Activated CD8-positive, alpha-beta memory T cell treated with anti-CD3 and anti-CD28 coated beads, Interleukin-2, amount 50 U/mL, for 24 hours (primary cell): ENCODE measurements around the gene CHST8.

Experiments
- DNase-seq: peaks from one replicate; pipeline ENCODE4 v3.0.0-alpha.2; 2020; ENCODE audit errors: extremely low read depth

Gene CHST8

GRCh38 chr19:33713194-33713593, 91.4 kb downstream of the CHST8 start:
- no peak for DNase-seq

- DNase-seq = no peak
Observed at GRCh38 chr19:33714149-33714548, 92.4 kb downstream of the CHST8 start.

GRCh38 chr19:33715462-33715861, 93.7 kb downstream of the CHST8 start:
- DNase-seq = no peak

- DNase-seq = no peak
Observed at GRCh38 chr19:33717878-33718277, 96.1 kb downstream of the CHST8 start.

- no peak for DNase-seq
Observed at GRCh38 chr19:33718651-33719254, 97.0 kb downstream of the CHST8 start.

GRCh38 chr19:33719366-33720154, 97.8 kb downstream of the CHST8 start:
- DNase-seq = no peak

GRCh38 chr19:33720155-33720493, 98.4 kb downstream of the CHST8 start:
- DNase-seq = no peak

GRCh38 chr19:33720691-33721682, 99.2 kb downstream of the CHST8 start:
- DNase-seq = no peak

GRCh38 chr19:33721735-33722297, 100.1 kb downstream of the CHST8 start:
- no peak for DNase-seq

- no peak for DNase-seq
Observed at GRCh38 chr19:33722456-33723239, 100.9 kb downstream of the CHST8 start.

GRCh38 chr19:33723512-33723911, 101.8 kb downstream of the CHST8 start:
- no peak for DNase-seq

- no peak for DNase-seq
Observed at GRCh38 chr19:33724021-33724720, 102.4 kb downstream of the CHST8 start.

- no peak for DNase-seq
Observed at GRCh38 chr19:33724721-33725060, 102.9 kb downstream of the CHST8 start.

- no peak for DNase-seq
Observed at GRCh38 chr19:33725567-33725966, 103.8 kb downstream of the CHST8 start.

GRCh38 chr19:33726756-33727155, 105.0 kb downstream of the CHST8 start:
- DNase-seq = no peak

GRCh38 chr19:33727331-33727998, 105.7 kb downstream of the CHST8 start:
- no peak for DNase-seq

GRCh38 chr19:33728141-33728540, 106.4 kb downstream of the CHST8 start:
- DNase-seq = no peak

- DNase-seq = no peak
Observed at GRCh38 chr19:33730858-33731607, 109.3 kb downstream of the CHST8 start.

GRCh38 chr19:33731881-33732280, 110.1 kb downstream of the CHST8 start:
- DNase-seq = no peak
